Activated CD4-positive, alpha-beta T cell treated with anti-CD3 and anti-CD28 coated beads, Interleukin-10, Interleukin-2, amounts not matched to agents 100 ng/mL and 50 ng/mL, durations not matched to agents 16 hours and 8 hours (primary cell): ENCODE measurements around the gene REG1B.
"Not testable (repeated sequence)": the region's sequence is repeated elsewhere in the genome, so short reads cannot be mapped to it uniquely, and the experiment has no call there.

ENCODE experiments used
- DNase-seq: peaks from one replicate; pipeline ENCODE4 v3.0.0-alpha.2; 2020

Gene REG1B

DNA sequence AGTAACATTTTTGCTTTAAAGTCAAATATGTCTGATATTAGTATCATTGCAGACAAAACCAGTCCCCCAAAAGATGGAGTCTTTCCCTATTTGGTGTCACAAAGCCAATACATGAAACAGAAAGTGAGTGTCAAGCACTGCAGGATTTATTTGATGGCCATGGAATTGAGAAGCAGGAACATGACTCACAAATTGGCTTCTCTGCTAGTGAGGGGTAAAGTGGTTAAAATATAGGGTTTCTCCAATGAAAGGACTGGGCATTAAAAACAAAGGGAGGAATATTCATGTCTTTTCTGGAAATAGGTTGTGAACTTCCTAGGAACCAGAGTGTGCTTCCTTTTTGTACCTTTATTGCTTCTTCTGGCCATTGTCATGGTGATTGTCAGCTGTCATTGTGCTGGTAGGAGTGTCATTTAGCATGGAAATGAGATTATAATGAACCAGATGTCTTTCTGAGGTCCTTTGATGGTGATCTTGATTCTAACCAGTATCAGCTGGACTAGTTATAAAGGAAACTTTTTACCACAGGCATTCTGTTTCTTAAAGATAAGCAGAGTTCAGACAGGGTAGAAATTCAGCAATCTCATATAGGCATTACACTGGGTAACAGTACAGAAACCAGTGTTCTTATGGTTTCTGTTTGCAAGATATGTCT is 4.1 kb downstream of the REG1B start:
- no peak for DNase-seq

DNA sequence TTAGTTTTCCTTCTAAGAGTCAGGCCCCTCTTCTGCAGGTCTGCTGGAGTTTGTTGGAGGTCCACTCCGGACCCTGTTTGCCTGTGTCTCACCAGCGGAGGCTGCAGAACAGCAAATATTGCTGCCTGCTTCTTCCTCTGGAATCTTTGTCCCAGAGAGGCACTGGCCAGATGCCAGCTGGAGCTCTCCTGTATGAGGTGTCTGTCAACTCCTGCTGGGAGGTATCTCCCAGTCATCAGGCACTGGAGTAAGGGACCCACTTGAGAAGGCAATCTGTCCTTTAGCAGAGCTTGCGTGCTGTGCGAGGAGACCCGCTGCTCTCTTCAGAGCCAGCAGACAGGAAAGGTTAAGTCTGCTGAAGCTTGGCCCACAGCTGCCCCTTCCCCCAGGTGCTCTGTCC is 4.8 kb downstream of the REG1B start:
- no peak for DNase-seq

DNA sequence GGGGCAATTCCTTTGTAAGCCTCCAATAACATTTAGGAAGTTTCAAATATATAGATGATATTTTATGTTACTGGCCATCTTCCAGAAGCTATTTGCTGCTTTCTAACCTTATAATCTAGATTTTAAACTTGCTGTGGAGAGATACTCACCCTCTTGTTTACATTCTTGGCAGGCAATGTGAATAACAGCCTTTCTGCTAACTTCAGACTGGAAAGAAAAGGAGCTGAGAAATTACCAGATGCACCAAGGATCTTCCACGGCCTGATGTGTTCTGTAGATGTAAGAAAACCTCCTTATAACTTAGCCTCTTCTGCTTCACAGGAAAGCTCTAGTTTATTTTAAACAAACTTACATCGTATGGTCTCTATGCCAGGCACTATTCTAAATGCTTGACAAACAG is 16.7 kb downstream of the REG1B start:
- no peak for DNase-seq

DNA sequence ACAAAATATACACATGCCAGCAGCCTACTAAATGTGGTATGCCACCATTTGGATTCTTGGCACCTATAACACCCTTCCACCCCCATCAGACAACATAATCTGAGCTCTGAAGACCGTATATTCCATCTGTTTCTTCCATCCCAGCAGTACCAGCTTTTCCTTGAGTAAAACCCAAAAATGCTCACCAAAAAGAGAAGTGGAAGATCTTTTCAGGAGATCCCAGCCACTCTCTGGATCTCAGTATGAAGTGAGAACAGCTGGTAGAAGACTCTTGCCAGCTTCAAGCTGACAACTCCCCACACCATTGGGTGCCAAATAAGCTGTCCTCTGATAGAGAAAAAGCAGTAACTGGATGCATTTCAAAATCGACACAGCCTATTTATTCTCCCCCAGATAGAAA is 22.6 kb downstream of the REG1B start:
- no peak for DNase-seq

DNA sequence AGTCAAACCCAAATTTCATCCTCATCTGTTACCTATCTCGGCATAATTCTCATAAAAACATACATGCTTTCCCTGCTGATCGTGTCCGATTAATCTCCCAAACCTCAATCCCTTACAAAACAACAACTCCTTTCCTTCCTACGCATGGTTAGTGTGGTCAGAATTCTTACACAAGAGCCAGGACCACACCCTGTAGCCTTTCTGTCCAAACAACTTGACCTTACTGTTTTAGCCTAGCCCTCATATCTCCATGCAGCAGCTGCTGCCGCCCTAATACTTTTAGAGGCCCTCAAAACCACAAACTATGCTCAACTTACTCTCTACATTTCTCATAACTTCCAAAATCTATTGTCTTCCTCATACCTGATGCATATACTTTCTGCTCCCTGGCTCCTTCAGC is 33.0 kb downstream of the REG1B start:
- not testable (repeated sequence) for DNase-seq

DNA sequence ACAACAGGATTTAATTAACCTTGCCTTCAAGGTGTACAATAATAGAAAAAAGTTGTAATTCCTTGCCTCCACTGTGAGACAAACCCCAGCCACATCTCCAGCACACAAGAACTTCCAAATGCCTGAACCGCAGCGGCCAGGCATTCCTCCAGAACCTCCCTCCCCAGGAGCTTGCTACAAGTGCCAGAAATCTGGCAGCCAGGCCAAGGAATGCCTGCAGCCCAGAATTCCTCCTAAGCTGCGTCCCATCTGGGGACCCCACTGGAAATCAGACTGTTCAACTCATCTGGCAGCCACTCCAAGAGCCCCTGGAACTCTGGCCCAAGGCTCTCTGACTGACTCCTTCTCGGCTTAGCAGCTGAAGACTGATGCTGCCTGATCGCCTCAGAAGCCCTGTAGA is 34.3 kb downstream of the REG1B start:
- not testable (repeated sequence) for DNase-seq

DNA sequence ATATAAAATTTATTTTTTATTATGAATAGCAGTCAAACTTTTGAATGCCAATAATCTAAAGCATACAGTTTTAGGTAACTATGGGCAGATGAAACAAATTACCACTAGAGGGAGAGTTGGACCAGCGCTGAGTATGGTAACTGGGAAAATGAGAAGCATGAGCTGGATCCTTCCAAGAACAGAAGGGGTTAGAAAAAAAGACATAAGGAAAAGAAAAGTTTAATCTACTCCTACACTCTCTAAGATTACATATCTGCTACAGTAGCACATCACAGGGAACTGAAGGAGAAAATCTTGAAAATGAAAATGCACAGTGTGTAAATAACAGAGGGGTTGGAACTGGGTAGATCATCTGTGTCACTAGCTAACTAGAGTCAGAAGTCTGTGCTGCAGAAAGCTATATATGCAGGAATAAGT is 46.8 kb downstream of the REG1B start:
- DNase-seq: no peak

DNA sequence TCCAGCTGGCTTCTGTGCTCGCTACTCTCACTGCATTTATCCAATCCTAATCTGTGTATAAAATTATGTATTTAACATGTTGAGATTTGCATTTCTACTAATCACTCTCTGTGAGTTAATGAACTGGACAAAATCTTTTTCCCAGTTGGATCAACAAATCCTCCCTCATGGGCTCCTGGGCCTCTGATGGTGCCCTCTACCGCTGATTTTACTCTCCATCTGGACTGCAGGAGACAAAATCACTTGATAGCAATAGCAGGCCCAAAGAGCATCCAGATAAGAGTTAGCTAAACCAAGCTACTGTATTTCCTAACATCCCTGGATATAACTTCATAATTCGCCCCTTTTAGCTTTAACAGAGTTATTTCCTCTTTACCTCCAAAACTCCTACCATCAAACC is 47.8 kb downstream of the REG1B start:
- DNase-seq: no peak
